Activated T-helper 1 cell treated with anti-CD3 and anti-CD28 coated beads, Interleukin-2, amount 50 U/mL, for 16 hours (primary cell): Measurements from ENCODE around the gene ATP2C1.
"Not testable (repeated sequence)": the region's sequence is repeated elsewhere in the genome, so short reads cannot be mapped to it uniquely, and the experiment has no call there.

Experiments
- DNase-seq, 2 donors: peaks; one replicate each; pipeline ENCODE4 v3.0.0-alpha.2; 2020; ENCODE audit warnings: low read depth in 1 of 2, low spot score in 1 of 2

ATP2C1 gene, protein sequence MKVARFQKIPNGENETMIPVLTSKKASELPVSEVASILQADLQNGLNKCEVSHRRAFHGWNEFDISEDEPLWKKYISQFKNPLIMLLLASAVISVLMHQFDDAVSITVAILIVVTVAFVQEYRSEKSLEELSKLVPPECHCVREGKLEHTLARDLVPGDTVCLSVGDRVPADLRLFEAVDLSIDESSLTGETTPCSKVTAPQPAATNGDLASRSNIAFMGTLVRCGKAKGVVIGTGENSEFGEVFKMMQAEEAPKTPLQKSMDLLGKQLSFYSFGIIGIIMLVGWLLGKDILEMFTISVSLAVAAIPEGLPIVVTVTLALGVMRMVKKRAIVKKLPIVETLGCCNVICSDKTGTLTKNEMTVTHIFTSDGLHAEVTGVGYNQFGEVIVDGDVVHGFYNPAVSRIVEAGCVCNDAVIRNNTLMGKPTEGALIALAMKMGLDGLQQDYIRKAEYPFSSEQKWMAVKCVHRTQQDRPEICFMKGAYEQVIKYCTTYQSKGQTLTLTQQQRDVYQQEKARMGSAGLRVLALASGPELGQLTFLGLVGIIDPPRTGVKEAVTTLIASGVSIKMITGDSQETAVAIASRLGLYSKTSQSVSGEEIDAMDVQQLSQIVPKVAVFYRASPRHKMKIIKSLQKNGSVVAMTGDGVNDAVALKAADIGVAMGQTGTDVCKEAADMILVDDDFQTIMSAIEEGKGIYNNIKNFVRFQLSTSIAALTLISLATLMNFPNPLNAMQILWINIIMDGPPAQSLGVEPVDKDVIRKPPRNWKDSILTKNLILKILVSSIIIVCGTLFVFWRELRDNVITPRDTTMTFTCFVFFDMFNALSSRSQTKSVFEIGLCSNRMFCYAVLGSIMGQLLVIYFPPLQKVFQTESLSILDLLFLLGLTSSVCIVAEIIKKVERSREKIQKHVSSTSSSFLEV

GRCh38 chr3:130893376-130894129 is at the start of gene ATP2C1:
ATP2C1 (plus strand) TSS chr3:130894084; CDS start chr3:130894770, 686 bp downstream.
- DNase-seq = peak; percentile 81 to 86

DNA sequence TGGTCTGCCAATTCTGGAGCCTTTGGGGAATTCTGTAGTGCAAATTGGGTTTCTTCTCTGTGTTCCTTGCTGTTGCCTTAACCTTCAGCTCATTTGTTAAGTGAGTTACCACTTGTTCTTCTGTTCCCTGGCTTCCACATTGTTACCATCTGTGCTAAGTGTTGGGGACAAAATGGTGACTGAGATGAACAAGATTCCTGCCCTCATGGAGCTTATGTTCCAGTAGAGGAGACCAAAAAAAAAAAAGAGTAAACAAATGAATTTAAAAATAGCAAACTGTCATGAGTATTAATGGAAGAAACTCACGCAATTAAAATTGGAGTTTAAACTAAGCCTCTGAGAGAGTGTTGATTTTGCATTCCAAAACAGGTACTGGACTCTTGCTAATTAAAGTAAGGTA is 49.4 kb upstream of the ATP2C1 start:
- no peak for DNase-seq

- no peak for DNase-seq
Observed at GRCh38 chr3:130846181-130846580, 47.7 kb upstream of the ATP2C1 start.

DNA sequence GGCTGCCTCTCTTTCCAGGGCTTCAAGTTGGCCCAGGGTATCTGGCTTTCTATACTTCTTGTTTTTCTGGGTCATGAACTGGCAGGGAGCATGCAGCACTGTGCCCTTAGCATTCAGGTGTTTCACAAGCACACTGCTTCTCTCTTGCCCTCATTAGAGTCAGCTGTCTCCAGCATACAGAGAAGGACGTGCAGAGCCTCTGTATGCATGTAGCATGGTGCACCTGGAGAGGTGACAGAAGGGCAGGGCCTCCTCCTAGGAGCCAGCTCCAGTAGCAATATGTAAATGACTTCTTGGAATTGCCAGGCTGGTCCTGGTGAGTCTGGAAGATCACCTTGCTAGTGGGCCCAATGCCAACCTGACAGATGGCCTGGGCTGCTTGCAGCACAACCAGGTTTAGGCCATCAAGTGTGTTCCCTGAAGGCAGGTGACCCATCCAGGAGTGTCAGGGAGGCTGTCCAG is 44.8 kb upstream of the ATP2C1 start:
- DNase-seq = no peak

- DNase-seq = peak in 1 of 2 donors; percentile 2
Observed at GRCh38 chr3:130850044-130850797, 43.7 kb upstream of the ATP2C1 start.

- no peak for DNase-seq
Observed at GRCh38 chr3:130850843-130851242, 43.0 kb upstream of the ATP2C1 start.

GRCh38 chr3:130851277-130851676 is 42.6 kb upstream of the ATP2C1 start:
- DNase-seq = no peak

GRCh38 chr3:130853581-130853980 is 40.3 kb upstream of the ATP2C1 start:
- no peak for DNase-seq

DNA sequence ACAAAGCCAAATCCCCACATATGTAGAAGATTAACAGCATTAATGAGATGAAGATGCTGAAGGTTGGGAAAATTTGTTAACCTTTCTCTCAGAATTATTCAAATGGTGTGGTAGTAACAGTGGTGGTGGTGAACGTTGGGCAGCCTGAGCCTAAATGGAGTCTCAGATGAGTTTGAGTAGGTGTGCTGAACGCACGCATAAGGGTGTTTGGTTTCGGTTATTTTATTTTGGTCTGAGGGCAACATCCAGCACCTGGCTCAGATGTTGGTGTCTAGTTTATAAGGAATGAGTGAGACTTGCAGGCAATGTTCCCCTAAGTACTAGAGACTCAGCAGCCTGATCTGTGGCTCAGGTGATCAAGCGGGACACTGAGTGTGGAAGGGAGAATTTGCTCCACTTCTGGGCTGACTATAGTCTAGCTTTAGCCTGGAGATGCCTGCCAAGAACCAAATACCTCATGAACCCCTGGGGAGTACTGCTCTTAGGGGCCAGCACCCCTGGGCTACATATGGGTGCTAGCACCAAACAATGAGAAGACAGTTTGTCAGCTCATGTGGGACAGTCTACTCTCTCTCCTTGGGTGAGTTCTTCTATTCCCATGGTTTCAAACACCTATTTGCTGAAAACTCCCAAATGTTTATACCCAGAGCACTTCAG is 39.5 kb upstream of the ATP2C1 start:
- DNase-seq = no peak

GRCh38 chr3:130857336-130858026 is 36.4 kb upstream of the ATP2C1 start:
- DNase-seq = no peak

GRCh38 chr3:130862130-130862529 is 31.8 kb upstream of the ATP2C1 start:
- DNase-seq = not testable (repeated sequence)

DNA sequence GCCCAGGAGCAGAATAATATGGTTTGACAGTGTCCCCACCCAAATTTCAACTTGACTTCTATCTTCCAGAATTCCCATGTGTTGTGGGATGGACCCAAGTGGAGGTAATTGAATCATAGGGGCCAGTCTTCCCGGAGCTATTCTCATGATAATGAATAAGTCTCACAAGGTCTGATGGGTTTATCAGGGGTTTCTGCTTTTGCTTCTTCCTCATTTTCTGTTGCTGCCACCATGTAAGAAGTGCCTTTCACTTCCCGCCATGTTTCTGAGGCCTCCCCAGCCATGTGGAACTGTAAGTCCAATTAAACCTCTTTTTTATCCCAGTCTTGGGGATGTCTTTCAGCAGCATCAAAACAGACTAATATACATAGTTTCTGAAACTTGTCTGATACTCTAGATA is 28.4 kb upstream of the ATP2C1 start:
- DNase-seq = no peak

GRCh38 chr3:130866327-130866726 is 27.6 kb upstream of the ATP2C1 start:
- no peak for DNase-seq

DNA sequence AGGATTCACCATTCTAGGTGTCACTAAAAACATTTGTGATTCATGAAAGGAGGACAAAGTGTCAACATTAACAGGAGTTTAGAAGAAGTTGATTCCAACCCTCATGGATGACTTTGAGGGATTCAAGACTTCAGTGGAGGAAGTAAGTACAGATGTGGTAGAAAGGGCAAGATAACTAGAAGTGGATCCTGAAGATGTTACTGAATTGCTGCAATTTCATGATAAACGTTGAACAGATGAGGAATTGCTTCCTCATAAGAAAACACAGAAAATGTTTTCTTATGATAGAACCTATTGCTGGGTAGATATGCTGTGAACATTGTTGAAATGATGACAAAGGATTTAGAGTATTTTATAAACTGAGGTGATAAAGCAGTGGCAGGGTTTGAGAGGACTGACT is 23.5 kb upstream of the ATP2C1 start:
- no peak for DNase-seq

GRCh38 chr3:130876594-130876993 is 17.3 kb upstream of the ATP2C1 start:
- no peak for DNase-seq

DNA sequence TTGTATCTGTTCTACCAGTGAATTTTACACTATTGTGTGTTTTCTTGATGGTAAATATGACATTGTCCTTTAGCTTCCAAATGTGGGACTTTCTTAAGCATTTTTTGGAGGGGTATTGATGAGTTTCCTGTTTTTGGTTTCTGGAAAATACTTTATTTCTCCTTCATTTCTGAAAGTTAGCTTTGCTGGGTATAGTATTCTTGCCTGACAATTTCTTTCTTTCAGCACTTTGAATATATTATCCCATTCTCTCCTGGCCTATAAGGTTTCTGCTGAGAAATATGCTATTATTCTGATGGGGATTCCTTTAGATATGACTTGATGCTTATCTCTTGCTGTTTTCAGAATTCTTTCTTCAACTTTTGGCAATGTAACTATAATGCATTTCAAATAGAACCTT is 15.4 kb upstream of the ATP2C1 start:
- DNase-seq = no peak

DNA sequence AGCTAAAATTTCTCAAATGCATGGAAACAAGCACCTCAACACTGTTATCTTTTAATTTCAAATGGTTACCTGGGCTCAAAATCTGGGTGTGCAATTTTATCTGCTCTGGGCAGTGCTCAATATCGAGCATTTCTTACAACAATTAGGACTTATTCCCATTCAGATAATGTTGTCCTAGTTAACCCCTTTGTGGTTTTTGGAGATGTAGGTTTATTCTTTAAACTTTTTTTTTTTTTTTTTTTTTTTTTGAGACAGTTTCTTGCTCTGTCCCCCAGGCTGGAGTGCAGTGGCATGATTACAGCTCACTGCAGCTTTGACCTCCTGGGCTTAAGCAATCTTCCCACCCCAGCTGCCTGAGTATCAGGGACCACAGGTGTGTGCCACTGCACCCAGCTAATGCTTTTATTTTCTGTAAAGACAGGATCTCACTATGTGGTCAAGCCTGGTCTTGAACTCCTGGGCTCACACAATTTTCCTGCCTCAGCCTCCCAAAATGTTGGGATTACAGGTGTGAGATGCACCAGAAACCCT is 4.4 kb upstream of the ATP2C1 start:
- no peak for DNase-seq

GRCh38 chr3:130892759-130893375 is 1.0 kb upstream of the ATP2C1 start:
- DNase-seq = peak in 1 of 2 donors; percentile 29
